ENCODE data around the gene ZNF550. TPM values are rescaled to one million over a fixed set of nuclear protein-coding genes. Genes with fewer than 3 reads are reported as not detected.

The ZNF550 gene
- polyA plus RNA-seq, 1 donor from 2014 or later, result 21.9 TPM

DNA sequence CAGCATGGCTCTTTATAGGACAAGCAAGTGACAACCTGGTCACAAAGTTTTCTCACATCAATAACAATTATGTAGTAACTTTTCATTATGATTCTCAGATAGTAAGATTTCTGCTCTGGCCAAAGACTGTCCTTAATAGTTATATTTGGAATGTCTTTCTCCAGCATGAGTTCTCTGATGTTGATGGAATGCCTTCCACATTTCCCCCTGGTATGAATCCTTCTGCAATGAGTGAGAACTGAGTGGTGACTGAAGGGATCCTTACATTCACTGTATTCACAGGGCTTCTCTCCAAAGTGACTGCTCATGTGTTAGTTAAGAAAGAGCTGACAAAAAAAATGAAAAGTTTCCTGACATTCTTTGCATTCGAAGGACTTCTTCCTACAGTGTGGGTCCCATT is 13.2 kb downstream of the ZNF550 start:
- Histone ChIP-seq H3K9me3 (ENCODE audit: low read length) (peaks cover 32% of the 10 kb centered on the region), H3K27ac (ENCODE audit: low read length) (no peak overlapping the region), H4K20me1 (ENCODE audit: insufficient read depth) (no peaks in the 10 kb centered on the region), H3K36me3 (ENCODE audit: insufficient read depth, low read length) (peaks cover 51% of the 10 kb centered on the region), H3K9me2 (ENCODE audit: insufficient read depth, low read length) (no peaks in the 10 kb centered on the region), H3K4me2 (ENCODE audit: low read length) (no peak overlapping the region), H3K79me2 (replicated peaks; ENCODE audit: insufficient read depth, low read length) (peaks cover 3% of the 10 kb centered on the region), H3K9ac (ENCODE audit: low read length) (no peak overlapping the region), H3K4me3 (ENCODE audit: low read length) (no peak overlapping the region), H2AFZ (ENCODE audit: low read depth, low read length) (no peak overlapping the region), H3F3A (ENCODE audit: insufficient read depth, low read length, poor library complexity, severe bottlenecking) (no peaks in the 10 kb centered on the region), H3K27me3 (ENCODE audit: insufficient read depth, low read depth, low read length) (no peaks in the 10 kb centered on the region)
- no peak for TF ChIP-seq EP300 (conservative IDR thresholded peaks at IDR 0.05; ENCODE audit: poor library complexity, severe bottlenecking)
- TF ChIP-seq, protein P1, sequence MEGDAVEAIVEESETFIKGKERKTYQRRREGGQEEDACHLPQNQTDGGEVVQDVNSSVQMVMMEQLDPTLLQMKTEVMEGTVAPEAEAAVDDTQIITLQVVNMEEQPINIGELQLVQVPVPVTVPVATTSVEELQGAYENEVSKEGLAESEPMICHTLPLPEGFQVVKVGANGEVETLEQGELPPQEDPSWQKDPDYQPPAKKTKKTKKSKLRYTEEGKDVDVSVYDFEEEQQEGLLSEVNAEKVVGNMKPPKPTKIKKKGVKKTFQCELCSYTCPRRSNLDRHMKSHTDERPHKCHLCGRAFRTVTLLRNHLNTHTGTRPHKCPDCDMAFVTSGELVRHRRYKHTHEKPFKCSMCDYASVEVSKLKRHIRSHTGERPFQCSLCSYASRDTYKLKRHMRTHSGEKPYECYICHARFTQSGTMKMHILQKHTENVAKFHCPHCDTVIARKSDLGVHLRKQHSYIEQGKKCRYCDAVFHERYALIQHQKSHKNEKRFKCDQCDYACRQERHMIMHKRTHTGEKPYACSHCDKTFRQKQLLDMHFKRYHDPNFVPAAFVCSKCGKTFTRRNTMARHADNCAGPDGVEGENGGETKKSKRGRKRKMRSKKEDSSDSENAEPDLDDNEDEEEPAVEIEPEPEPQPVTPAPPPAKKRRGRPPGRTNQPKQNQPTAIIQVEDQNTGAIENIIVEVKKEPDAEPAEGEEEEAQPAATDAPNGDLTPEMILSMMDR (IDR thresholded peaks at IDR 0.05; ENCODE audit: poor library complexity, severe bottlenecking), result no peak
- no peak for TF ChIP-seq MXI1 (conservative IDR thresholded peaks at IDR 0.05; ENCODE audit: poor library complexity, severe bottlenecking)
- no peak for TF ChIP-seq RAD21 (conservative IDR thresholded peaks at IDR 0.05)
- TF ChIP-seq POLR2AphosphoS5 (IDR thresholded peaks at IDR 0.05), result no peak
- no peak for TF ChIP-seq SMC3 (conservative IDR thresholded peaks at IDR 0.05; ENCODE audit: poor library complexity)
- no peak for TF ChIP-seq TAF1 (IDR thresholded peaks at IDR 0.05; ENCODE audit: low read depth)
- TF ChIP-seq EZH2 (IDR thresholded peaks at IDR 0.05; ENCODE audit: borderline replicate concordance, insufficient read depth, low read length, poor library complexity, severe bottlenecking), result no peak
- TF ChIP-seq, protein P2, sequence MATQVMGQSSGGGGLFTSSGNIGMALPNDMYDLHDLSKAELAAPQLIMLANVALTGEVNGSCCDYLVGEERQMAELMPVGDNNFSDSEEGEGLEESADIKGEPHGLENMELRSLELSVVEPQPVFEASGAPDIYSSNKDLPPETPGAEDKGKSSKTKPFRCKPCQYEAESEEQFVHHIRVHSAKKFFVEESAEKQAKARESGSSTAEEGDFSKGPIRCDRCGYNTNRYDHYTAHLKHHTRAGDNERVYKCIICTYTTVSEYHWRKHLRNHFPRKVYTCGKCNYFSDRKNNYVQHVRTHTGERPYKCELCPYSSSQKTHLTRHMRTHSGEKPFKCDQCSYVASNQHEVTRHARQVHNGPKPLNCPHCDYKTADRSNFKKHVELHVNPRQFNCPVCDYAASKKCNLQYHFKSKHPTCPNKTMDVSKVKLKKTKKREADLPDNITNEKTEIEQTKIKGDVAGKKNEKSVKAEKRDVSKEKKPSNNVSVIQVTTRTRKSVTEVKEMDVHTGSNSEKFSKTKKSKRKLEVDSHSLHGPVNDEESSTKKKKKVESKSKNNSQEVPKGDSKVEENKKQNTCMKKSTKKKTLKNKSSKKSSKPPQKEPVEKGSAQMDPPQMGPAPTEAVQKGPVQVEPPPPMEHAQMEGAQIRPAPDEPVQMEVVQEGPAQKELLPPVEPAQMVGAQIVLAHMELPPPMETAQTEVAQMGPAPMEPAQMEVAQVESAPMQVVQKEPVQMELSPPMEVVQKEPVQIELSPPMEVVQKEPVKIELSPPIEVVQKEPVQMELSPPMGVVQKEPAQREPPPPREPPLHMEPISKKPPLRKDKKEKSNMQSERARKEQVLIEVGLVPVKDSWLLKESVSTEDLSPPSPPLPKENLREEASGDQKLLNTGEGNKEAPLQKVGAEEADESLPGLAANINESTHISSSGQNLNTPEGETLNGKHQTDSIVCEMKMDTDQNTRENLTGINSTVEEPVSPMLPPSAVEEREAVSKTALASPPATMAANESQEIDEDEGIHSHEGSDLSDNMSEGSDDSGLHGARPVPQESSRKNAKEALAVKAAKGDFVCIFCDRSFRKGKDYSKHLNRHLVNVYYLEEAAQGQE (IDR thresholded peaks at IDR 0.05; ENCODE audit: borderline replicate concordance), result no peak

DNA sequence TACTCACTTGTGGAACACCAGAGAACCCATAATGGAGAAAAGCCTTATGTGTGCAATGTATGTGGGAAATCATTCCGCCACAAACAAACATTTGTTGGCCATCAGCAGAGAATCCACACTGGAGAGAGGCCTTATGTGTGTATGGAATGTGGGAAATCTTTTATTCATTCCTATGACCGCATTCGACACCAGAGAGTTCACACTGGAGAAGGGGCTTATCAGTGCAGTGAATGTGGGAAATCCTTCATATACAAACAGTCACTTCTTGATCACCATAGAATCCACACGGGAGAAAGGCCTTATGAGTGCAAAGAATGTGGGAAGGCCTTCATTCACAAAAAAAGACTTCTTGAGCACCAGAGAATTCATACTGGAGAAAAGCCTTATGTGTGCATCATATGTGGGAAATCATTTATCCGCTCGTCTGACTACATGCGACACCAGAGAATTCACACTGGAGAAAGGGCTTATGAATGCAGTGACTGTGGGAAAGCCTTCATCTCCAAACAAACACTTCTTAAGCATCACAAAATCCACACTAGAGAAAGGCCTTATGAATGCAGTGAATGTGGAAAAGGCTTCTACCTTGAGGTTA is 21.6 kb downstream of the ZNF550 start:
- H3K79me2 ChIP-seq (replicated peaks; ENCODE audit: insufficient read depth, low read length), result peaks cover 9% of the 10 kb centered on the region
- peaks cover 56% of the 10 kb centered on the region for H3K36me3 ChIP-seq (ENCODE audit: insufficient read depth, low read length)
- no peak for TF ChIP-seq EZH2 (IDR thresholded peaks at IDR 0.05; ENCODE audit: borderline replicate concordance, insufficient read depth, low read length, poor library complexity, severe bottlenecking)
- TF ChIP-seq EP300 (conservative IDR thresholded peaks at IDR 0.05; ENCODE audit: poor library complexity, severe bottlenecking), result no peak
- TF ChIP-seq, protein P1 (IDR thresholded peaks at IDR 0.05; ENCODE audit: poor library complexity, severe bottlenecking), result no peak
- TF ChIP-seq RAD21 (conservative IDR thresholded peaks at IDR 0.05), result no peak
- TF ChIP-seq, protein P2 (IDR thresholded peaks at IDR 0.05; ENCODE audit: borderline replicate concordance), result no peak
- no peak for TF ChIP-seq MXI1 (conservative IDR thresholded peaks at IDR 0.05; ENCODE audit: poor library complexity, severe bottlenecking)
- no peak for TF ChIP-seq POLR2AphosphoS5 (IDR thresholded peaks at IDR 0.05)
- TF ChIP-seq TAF1 (IDR thresholded peaks at IDR 0.05; ENCODE audit: low read depth), result no peak
- TF ChIP-seq SMC3 (conservative IDR thresholded peaks at IDR 0.05; ENCODE audit: poor library complexity), result no peak
- no peak overlapping the region for H3K27ac ChIP-seq (ENCODE audit: low read length)
- peaks cover 40% of the 10 kb centered on the region for H3K9me3 ChIP-seq (ENCODE audit: low read length)
- H3F3A ChIP-seq (ENCODE audit: insufficient read depth, low read length, poor library complexity, severe bottlenecking), result no peaks in the 10 kb centered on the region
- H3K4me3 ChIP-seq (ENCODE audit: low read length), result no peak overlapping the region
- no peaks in the 10 kb centered on the region for H4K20me1 ChIP-seq (ENCODE audit: insufficient read depth)
- no peak overlapping the region for H3K9ac ChIP-seq (ENCODE audit: low read length)
- H3K4me2 ChIP-seq (ENCODE audit: low read length), result no peak overlapping the region
- no peaks in the 10 kb centered on the region for H3K27me3 ChIP-seq (ENCODE audit: insufficient read depth, low read depth, low read length)
- no peak overlapping the region for H2AFZ ChIP-seq (ENCODE audit: low read depth, low read length)
- H3K9me2 ChIP-seq (ENCODE audit: insufficient read depth, low read length), result no peaks in the 10 kb centered on the region

Measured in neural cell (in vitro differentiated cells).